ENCODE data around the gene CFAP97D1.

The CFAP97D1 gene

GRCh38 chr17:43832168-43832975, 52.1 kb downstream of the CFAP97D1 start:
- Histone ChIP-seq H3K4me3 (ENCODE audit: low read depth, low read length) (peak overlapping the region; percentile 69), H3K36me3 (peaks cover 46% of the 10 kb centered on the region), H3K27me3 (ENCODE audit: insufficient read depth, low read depth, severe bottlenecking) (no peaks in the 10 kb centered on the region), H3K27ac (peak overlapping the region; percentile 76), H3K9me3 (ENCODE audit: severe bottlenecking) (peaks cover 9% of the 10 kb centered on the region)
- 0 out of 2 replicates have a peak, but pooled peaks have one; percentile 9 for TF ChIP-seq CTCF (IDR thresholded peaks at IDR 0.05; ENCODE audit: low read depth, low read length)
- peak; percentile 76 for DNase-seq

GRCh38 chr17:43832976-43833829, 53.0 kb downstream of the CFAP97D1 start, which contains the start of gene MPP3:
TSS of gene MPP3 (minus strand) at chr17:43833146. CDS start at chr17:43831906, 1,240 bp downstream.
- H3K27ac ChIP-seq: peak within 1 kb of the TSS; percentile 76
- no peaks in the 10 kb centered on the region for H3K27me3 ChIP-seq (ENCODE audit: insufficient read depth, low read depth, severe bottlenecking)
- H3K4me3 ChIP-seq (ENCODE audit: low read depth, low read length): peak within 1 kb of the TSS; percentile 69
- H3K9me3 ChIP-seq (ENCODE audit: severe bottlenecking): peaks cover 9% of the 10 kb centered on the region
- peaks cover 38% of the 10 kb centered on the region for H3K36me3 ChIP-seq
- no peak for TF ChIP-seq CTCF (IDR thresholded peaks at IDR 0.05; ENCODE audit: low read depth, low read length)
- peak; percentile 81 for DNase-seq

GRCh38 chr17:43834106-43834505, 53.9 kb downstream of the CFAP97D1 start:
- DNase-seq: no peak
- Histone ChIP-seq H3K9me3 (ENCODE audit: severe bottlenecking) (peaks cover 9% of the 10 kb centered on the region), H3K27ac (no peak overlapping the region), H3K27me3 (ENCODE audit: insufficient read depth, low read depth, severe bottlenecking) (no peaks in the 10 kb centered on the region), H3K36me3 (peaks cover 29% of the 10 kb centered on the region), H3K4me3 (ENCODE audit: low read depth, low read length) (no peak overlapping the region)
- TF ChIP-seq CTCF (IDR thresholded peaks at IDR 0.05; ENCODE audit: low read depth, low read length): no peak
